ENCODE measurements around the gene CAPZA2. TPM values are rescaled to one million over a fixed set of nuclear protein-coding genes. Genes with fewer than 3 reads are reported as not detected.

Gene CAPZA2
- total and polyA plus RNA-seq, 10 of the 15 experiments (the other 5 are each of a cell fraction or from before 2014, with no cell fraction given): 50.0 to 379 (median 117) TPM

GRCh38 chr7:116862951-116863670 is 724 bp downstream of the CAPZA2 start (continued):
- no peak for TF ChIP-seq ZBTB33 (IDR thresholded peaks at IDR 0.05)
- TF ChIP-seq NFIC (IDR thresholded peaks at IDR 0.05; ENCODE audit: low read depth, low read length): no peak
- TF ChIP-seq RAD51 (IDR thresholded peaks at IDR 0.05): no peak
- TF ChIP-seq CHD1 (IDR thresholded peaks at IDR 0.05; ENCODE audit: low read depth, low read length): no peak
- TF ChIP-seq SPI1 (IDR thresholded peaks at IDR 0.05; ENCODE audit: borderline replicate concordance, insufficient read depth, low read depth, low read length): 0 out of 2 replicates have a peak, but pooled peaks have one; percentile 0

- TSS peak; percentile 70 for BruUV-seq (replicated peaks)
- no peak for TF ChIP-seq ZNF24 (IDR thresholded peaks at IDR 0.05)
- no peak for TF ChIP-seq RBBP5 (conservative IDR thresholded peaks at IDR 0.05)
- TF ChIP-seq SRF (IDR thresholded peaks at IDR 0.05; ENCODE audit: low read depth in 2 of 2, low read length in 2 of 2): no peak
- TF ChIP-seq ZBTB40 (IDR thresholded peaks at IDR 0.05; ENCODE audit: borderline replicate concordance): no peak
- TF ChIP-seq IKZF1 (conservative IDR thresholded peaks at IDR 0.05): no peak
- TF ChIP-seq EED (IDR thresholded peaks at IDR 0.05; ENCODE audit: low read depth): no peak
- TF ChIP-seq RAD21 (IDR thresholded peaks at IDR 0.05; ENCODE audit: insufficient read depth, low read depth, low read length): no peak
- TF ChIP-seq SMAD1 (IDR thresholded peaks at IDR 0.05; ENCODE audit: low read depth, partially characterized antibody): no peak
- TF ChIP-seq BMI1 (IDR thresholded peaks at IDR 0.05; ENCODE audit: borderline replicate concordance): no peak
- no peak for TF ChIP-seq GABPA (IDR thresholded peaks at IDR 0.05; ENCODE audit: low read depth)
- TF ChIP-seq SPI1 (IDR thresholded peaks at IDR 0.05; ENCODE audit: borderline replicate concordance, insufficient read depth, low read depth, low read length): no peak
- Histone ChIP-seq H2AFZ (ENCODE audit: control insufficient read depth, low read depth, low read length) (no peak overlapping the region), H3K27me3 (replicated peaks in 1 of 2; ENCODE audit: control insufficient read depth in 2 of 2, insufficient read depth in 2 of 2, low read length in 1 of 2) (no peaks in the 10 kb centered on the region), H4K20me1 (ENCODE audit: control insufficient read depth, insufficient read depth) (no peaks in the 10 kb centered on the region), H3K36me3 (ENCODE audit: control insufficient read depth in 2 of 2, insufficient read depth in 2 of 2, low read length in 1 of 2) (peaks cover 0 to 3% of the 10 kb centered on the region in 2 experiments; a peak in 1 of 4 replicates), H3K9me3 (replicated peaks; ENCODE audit: control insufficient read depth, insufficient read depth, low read length) (no peaks in the 10 kb centered on the region; the same call in 2 of the 3 replicates), H3K4me2 (ENCODE audit: control insufficient read depth, insufficient read depth) (peak overlapping the region; percentile 76), H3K79me2 (ENCODE audit: control insufficient read depth, insufficient read depth, low read length) (peaks cover 64% of the 10 kb centered on the region), H3K4me1 (ENCODE audit: control insufficient read depth, insufficient read depth, low read length) (no peaks in the 10 kb centered on the region), H3K27ac (ENCODE audit: control insufficient read depth, insufficient read depth) (peak overlapping the region; percentile 92), H3K4me3 (peak overlapping the region; percentile 100), H3K9ac (ENCODE audit: control insufficient read depth, insufficient read depth, low read length) (peak overlapping the region; percentile 88)
- no peak for ATAC-seq
- intact Hi-C loops (cut with micrococcal nuclease; ENCODE audit: unreplicated experiment): loop anchor here (5.0 kb wide), 1 partner anchor 1318 kb away; the partner anchor contains the start of gene LSM8
- ChIA-PET RAD21 (ENCODE audit: unreplicated experiment) (interaction anchor here (1.4 kb wide), 1 partner anchor 67 kb away, joined by 3 read pairs; no protein-coding TSS in a partner anchor), SMC1A (ENCODE audit: uncharacterized antibody, unreplicated experiment) (interaction anchor here (0.7 to 2.4 kb wide), 3 partner anchors 48 to 705 kb away, joined by 3 to 6 read pairs (median 4); no protein-coding TSS in a partner anchor), CTCF (interaction anchor here (0.7 to 1.8 kb wide), 4 partner anchors 12 to 266 kb away, joined by 3 to 6 read pairs (median 4); no protein-coding TSS in a partner anchor), POLR2A (interaction anchor here (1.0 to 1.8 kb wide), 3 partner anchors 9 to 148 kb away, joined by 3 to 8 read pairs (median 4); partner anchors contain the start of gene ST7)
- in situ Hi-C loops (cut with MboI): no loop called here
- no peak for FAIRE-seq
- 2% methylated on average over 9 of the region's 9 CpGs for WGBS (ENCODE audit: insufficient coverage, insufficient replicate concordance, low lambda C conversion rate, missing lambda C conversion rate)
- no peak for DNase-seq (ENCODE audit: low read depth, low spot score)
Observed at GRCh38 chr7:116863936-116864500, 1.6 kb downstream of the CAPZA2 start.

All from GM12878 (cell line).